Fibroblast of skin of scalp (primary cell): ENCODE data around the gene TNFSF18. TPM values are rescaled to one million over a fixed set of nuclear protein-coding genes. Genes with fewer than 3 reads are reported as not detected.
"Not testable (repeated sequence)": the region's sequence is repeated elsewhere in the genome, so short reads cannot be mapped to it uniquely, and the experiment has no call there.

Experiments used
- DNase-seq: peaks from one replicate; pipeline ENCODE4 v3.0.0-alpha.2; 2013
- polyA plus RNA-seq, 2 experiments: library from polyadenylated mRNA; unstranded; fragments of 120-200 nt; gene quantifications; one replicate each; pipeline ENCODE4 v1.2.1, GENCODE V29; 2013; ENCODE audit not compliant: insufficient read length in 2 of 2

TNFSF18 gene, protein sequence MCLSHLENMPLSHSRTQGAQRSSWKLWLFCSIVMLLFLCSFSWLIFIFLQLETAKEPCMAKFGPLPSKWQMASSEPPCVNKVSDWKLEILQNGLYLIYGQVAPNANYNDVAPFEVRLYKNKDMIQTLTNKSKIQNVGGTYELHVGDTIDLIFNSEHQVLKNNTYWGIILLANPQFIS
- 0.07 TPM for polyA plus RNA-seq (2013, experiment 1 of 2; ENCODE audit: insufficient read length)
- not detected for polyA plus RNA-seq (2013, experiment 2 of 2; ENCODE audit: insufficient read length)

DNA sequence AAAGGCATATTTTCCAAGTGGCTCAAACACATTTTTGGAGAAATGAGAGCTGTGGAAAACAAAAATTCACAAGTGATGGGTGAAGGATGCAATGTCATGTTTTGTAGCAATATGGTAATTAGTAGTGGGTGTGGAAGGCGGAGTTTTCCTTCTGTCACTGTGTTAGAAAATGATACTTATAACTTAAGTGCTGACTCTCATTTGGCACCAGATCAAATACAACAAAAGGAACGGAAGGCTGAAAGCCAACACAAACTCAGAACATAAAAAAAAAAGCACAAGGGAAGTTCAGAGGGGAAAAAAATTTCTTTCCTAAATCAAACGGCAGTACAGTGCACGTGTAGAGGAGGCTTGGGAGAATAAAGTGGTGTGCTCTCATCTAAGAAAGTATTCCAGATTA is at the start of gene TNFSF18:
TSS of gene TNFSF18 (minus strand) at position 77 of the 400 bp plus-strand sequence. CDS start at position 32, 45 bp downstream.
- peak; percentile 68 for DNase-seq

DNA sequence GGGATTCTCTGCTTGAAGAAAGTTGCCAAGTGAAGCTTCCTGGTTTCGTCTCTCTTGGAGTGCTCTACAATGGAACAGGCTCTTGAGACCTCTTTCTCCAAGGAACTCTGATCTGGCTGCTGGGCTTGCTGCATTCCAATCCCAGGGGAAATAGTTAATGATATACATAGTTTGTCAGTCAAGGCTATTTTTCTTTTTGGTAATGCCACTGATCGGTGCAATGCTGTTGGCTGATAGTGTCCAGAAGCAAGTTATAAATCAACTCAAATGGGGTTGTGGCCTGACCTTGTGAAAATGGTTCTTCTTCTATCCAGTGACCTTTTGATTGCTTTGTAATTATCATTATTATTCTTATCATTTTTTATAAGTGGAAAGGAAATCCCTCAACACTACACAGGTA is 48.4 kb upstream of the TNFSF18 start:
- no peak for DNase-seq

DNA sequence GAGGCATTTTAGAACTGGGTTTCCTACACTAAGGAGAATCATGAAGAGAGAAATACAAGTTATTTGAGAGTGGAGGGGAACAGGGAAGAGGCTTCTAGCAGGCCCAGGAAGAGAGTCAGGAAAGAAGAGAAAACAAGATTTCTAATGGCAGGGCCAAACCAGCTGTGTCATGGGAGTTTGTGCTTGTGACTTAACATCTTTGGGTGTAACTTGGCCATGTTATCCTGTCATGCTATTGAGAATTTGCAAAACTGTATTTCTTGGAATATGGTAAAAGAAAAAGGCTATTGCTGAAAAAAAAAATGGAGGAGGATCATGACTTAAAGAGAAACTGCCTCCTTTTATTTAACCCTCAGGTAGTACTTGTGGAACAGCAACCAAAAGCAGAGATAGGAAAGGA is 47.4 kb upstream of the TNFSF18 start:
- no peak for DNase-seq

DNA sequence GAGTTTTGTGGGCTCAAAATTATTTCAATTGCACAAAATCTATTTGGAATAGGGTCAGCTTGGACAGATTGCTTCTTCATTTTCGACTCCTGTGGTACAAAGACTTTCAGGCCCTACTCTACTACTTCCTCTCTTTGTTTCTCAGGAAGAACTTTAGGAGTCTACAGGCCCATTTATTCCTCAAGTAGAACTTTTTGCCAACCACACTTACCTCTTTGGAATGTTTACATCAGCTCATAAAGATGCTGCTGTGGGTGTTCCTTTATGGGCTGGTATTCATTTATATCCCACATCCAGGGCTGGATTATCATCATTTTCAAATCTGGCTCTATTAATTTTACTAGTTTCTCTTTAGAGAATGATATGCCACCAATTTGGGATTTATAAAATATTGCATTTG is 46.3 kb upstream of the TNFSF18 start:
- peak; percentile 54 for DNase-seq

DNA sequence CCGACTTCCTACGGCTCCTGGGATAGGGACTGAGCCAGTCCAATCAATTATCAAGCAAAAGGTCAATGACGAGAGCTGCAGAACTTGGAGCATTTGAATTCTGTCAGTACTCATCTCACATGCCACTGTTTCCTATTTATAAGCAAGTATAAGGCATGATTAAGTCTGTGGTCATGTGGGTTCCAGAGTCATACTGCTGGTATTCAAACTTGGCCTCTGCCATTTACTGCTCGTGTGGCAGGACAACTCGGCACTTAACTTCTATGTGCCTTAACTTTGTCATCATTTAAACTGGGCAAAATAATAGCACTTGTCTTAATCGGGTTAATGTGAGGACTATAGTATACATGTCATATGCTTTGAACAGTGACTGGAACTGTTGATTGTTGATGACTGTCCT is 44.9 kb upstream of the TNFSF18 start:
- peak; percentile 84 for DNase-seq

DNA sequence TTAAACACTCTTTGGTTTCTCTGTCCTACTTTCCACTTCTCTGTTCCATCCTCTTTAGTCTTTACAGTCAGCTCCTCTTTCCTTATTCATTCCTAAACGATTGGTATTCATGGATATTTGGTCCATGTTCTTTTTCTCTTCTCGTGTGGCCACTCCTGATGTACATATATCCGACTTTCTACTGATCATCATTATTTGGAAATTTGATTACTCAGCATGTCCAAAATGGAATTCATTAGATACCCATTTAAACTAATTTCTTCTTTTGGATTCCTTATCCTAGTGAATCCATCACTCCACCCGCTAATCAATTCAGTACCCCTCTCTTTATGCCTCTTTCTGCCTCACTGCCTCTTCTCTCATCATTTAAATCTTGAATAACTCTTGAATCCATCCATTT is 43.8 kb upstream of the TNFSF18 start:
- no peak for DNase-seq

DNA sequence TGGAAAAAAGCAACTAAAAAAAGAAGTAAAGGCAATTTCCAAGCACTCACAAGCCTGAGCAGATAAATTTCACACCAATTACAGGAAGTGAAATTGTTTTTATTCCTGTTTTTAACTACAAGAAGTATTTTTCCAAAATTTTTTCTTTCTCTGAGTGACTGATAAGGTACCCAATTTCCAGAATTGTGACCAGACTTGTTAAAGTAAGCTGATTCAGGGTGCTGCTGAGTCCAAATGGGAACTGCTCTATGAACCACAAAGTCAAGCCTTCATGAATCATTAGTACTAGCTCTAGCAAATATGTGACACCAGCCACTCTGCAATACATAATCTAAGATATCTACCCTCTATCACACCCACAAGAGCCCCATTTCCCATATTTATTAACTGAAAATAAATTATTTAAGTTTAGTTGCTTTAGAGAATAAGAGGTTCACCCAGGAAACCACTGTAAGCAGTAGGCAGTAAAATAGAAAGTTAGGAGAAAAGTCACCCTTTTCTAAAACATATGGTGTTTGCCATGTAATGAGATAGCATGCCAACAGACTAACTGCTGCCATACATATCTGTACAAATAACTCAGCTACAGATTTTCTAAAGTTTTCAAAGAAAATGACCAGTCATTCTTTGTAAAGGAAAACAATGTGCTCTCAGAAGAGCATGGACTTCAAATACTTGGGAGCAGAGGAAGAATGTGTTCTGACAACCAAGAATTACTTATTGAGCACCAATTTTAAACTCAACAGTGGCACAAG is 43.1 kb upstream of the TNFSF18 start:
- no peak for DNase-seq

DNA sequence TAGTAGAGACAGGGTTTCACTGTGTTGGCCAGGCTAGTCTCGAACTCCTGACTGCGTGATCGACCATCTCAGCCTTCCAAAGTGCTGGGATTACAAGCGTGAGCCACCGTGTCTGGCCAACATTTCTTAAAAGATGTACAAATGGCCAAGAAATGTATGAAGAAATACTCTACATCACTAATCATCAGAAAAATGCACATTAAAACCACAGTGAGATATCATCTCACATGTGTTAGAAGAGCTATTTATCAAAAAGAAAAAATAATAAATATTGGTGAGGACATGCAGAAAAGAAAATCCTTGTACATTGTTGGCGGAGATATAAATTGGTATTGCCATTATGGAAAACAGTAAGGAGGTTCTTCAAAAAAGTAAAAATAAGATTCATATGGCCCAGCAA is 33.6 kb upstream of the TNFSF18 start:
- no peak for DNase-seq

DNA sequence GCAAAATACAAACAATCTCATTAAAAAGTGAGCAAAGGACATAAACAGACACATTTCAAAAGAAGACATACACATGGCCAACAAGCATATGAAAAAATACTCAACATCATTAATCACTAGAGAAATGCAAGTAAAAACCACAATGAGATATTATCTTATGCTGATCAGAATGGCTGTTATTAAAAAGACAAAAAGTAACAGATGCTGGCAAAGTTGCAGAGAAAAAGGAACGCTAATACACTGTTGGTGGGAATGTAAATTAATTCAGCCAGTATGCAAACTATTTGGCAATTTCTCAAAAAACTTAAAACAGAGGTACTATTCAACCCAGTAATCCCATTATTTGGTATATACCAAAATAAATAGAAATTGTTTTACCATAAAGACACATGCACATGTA is 32.2 kb upstream of the TNFSF18 start:
- no peak for DNase-seq

DNA sequence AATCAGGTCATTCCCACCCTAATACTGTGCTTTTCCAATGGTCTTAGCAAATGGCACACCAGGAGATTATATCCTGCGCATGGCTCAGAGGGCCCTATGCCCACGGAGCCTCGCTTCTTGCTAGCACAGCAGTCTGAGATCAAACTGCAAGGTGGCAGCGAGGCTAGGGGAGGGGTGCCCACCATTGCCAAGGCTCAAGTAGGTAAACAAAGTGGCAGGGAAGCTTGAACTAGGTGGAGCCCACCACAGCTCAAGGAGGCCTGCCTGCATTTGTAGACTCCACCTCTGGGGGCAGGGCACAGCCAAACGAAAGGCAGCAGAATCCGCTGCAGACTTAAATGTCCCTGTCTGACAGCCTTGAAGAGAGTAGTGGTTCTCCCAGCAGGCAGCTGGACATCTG is 23.5 kb upstream of the TNFSF18 start:
- DNase-seq, result not testable (repeated sequence)

DNA sequence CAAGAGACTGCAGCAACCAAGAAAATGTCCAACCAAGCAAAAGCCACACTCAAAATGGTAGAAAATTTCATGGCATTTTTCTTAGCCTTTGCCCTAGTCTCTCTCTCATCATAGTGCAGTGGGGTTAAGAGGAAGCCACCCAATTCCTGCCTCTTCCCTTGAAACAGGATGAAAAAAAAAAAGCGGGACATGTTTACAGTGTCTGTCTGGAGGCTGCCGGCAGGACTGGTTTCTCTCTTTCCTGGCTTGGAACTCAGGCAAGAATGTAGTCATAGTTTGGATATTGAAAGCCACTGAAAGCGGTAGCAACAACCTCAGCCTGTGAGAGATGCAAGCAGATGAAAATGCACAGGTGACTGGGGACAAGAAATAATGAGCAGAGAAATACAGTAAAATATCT is 13.3 kb upstream of the TNFSF18 start:
- no peak for DNase-seq

DNA sequence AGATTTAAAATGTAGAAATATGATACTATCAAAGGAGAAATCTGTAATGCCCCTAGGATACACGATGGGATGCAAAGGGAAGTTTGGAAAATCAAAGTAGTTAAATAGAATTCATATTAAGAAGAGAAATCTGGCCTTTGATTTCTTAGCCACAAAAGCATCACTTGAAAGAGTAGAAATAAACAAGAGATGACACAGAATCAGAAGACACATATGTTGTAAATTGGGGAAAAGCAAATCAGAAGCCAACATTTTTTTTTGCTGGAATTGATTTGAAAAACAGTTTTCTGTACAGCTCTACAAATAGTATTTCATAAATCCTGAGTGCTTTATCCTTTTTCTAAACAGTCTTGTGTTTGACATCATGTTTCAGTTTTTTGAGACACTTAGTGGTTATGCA is 12.4 kb upstream of the TNFSF18 start:
- no peak for DNase-seq

DNA sequence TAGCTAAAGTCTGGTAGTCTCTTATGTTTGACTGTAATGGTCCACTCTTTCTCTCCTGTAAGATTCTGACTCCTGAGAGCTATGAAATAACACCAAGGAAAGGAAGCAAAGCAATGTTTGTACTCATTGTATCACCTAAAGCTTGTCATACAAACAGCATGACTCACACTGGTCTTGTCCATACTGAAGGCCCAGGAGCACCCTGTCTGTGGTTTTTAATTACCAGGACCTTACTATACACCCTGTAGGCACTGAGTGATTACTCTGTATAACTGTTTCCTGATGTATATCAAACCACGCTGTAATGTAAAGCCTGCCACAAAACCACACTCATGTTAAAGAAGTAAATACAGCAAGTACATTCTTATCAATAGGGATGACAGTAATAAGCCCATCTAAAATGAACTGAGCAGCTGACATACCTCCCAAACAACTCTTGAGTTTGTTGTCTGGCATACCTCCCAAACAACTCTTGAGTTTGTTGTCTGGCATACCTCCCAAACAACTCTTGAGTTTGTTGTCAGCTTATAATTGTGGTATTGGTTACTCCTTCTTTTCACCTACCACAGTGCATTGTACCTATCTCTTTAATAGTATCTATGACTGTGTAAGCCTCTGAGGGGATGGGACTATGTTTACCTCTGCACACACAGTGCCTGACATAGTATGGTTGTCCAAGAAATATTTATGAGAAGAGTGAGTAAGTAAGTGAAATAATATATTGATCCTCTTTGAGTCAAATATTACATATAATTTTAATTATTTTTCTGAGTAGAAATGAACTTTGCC is 11.6 kb upstream of the TNFSF18 start:
- DNase-seq, result peak; percentile 74

DNA sequence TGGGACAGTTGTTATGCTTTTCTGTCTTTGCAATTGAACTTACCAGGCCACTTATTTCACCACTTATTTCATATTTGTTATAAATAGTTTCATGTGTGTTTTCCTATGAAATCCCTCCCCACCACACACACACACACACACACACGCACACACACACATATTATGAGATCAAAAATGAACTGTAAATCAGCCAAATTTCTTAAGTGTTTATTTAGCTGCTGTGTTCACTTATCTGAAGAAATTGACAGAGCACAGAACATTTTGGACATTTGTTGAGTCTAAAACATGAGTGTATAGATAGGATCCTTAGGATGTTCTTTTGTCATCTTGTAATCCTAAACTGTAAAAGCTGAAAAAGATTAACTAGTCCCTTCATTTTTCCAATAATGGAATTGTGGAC is 7.8 kb upstream of the TNFSF18 start:
- DNase-seq, result no peak

DNA sequence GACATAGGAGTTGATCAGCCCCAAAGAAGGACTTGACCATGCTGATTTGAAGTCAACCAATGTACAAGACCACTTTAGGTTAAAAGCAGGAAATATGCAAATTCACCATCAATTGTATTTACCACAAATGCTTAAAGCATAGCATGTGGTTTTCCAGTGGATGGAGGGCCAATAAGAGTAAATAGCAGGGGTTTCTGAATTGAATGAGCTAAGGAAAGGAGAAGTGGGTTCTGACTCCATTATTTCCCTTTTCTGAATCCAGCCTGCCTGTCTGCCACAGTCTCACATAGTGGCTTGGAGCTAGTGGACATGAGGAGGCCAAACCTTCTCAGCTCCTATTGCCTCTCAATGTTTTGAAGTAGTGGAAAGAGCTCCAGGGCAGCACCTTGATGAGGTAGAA is 7.2 kb upstream of the TNFSF18 start:
- no peak for DNase-seq

DNA sequence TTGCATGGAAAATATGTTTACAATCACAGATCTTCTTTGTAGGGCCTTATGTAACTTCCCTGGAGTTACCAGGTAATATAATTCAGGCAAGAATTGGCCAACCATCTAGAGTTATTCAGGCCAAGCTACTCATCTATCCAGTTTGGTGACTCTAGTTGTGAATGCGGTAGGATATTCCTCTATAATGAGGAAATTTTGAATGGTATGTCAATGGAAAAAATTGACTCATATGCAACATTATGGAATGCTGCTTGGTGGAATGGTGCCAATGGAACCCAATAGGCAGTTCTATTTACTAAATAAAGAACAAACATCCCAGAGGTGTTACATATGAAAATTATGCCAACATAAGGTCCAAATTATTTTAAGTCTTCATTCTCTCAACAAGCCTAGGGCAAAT is 5.6 kb upstream of the TNFSF18 start:
- DNase-seq, result peak; percentile 38

DNA sequence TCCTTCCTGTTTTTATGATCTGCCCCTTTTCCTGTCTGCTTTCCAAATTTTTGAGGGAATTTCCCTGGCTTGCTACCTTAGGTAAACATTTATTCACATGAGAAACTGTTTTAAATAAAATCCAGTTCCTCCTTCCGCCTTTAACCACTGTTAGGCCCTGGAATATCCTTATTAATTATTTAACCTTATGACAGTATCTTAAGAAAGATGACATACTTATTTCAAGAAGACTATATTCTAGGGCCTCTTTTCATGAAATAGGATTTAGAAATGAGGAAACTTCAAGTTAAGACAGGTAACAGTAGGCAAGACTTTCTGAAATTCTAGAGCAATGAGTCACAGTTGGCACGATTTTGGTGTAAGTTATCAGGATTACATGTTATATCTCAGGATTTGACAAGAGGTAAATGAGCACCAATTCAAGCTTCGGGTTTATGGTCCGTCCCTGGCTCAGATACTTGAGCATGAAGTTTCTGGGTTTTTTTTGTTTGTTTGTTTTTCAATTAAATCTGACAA is 2.0 kb upstream of the TNFSF18 start:
- DNase-seq, result no peak

DNA sequence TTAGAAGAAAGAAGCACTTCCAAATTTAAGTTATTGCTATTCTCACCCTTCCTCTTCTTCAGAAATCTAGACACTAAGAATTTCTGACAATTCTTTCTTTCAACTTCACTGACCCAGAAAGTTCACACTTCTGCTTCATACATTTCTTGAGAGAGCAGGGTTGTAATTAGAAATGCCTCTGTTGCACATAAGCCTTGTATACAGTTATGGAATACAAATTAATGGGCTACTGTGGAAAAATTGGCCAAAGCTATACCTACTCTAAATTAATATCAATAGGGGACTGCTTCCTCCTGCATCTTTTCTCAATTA is 1.5 kb downstream of the TNFSF18 start:
- DNase-seq, result no peak

DNA sequence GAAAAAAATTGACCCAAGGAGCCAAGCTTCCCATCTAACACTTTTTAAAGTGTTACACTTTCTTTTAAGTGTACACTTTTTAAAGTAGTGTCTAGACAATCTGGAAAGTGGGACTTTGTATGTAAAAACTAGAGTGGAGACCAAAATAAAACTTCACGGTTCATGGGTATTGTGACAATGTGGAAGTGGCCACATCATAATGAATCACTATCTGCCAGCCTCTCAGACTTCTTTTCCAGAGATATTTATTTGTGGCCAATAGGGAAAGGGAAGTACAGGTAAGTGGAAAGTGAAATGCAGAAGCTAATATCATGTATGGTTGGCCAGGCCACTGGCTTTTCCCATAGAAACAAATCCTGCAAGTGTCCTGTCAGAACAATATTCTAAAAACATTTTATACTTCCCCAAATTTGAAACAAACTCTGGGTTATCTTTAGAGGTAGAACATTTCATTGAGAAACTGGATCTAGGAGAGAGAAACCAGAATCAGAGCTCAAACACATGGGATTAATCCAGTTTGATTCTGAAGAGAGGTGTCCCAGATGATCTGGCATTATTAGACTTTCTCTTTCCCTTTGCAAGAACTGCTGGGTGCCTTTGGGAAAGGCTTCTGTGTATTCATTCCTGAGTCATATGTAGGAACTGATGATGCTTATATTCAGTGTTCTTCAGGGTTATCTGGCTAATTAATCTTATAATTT is 2.0 kb downstream of the TNFSF18 start:
- peak; percentile 16 for DNase-seq

DNA sequence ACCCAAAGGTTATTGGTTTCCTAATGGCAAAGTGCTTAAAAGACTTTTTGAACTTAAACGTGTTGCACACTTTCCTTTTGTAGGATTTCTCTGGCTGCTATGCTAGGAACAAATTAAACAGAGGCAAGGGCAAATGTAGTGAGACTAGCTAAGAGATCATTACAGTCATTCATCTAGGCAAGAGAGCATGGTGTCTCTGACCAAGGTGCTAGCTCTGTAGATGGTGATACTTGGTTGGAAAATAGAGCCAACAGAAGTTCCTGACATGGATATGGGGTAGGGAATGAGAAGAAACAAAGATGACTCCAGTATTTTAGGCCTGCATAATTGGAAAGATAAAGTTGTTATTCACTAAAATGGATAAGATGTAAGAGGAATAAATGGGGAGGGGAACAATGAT is 6.1 kb downstream of the TNFSF18 start:
- no peak for DNase-seq

DNA sequence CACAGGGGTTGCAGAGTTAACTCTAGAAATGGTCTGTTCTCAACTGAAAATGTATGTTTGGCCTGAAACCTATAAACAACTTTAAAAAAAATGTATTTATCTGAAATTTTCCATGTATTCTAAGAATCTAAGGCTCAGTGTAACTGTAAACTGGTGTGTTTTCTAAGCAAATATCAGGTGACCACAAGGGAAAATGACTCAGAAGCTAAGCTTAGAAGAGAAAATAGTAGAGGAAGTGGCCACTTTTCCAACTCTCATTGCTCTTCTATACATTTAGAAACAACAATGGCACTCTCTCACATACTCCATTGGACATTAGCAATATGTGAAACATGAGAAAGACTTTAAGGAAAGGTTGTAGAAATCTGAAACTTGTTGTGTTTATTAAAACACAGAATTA is 7.5 kb downstream of the TNFSF18 start:
- peak; percentile 62 for DNase-seq

DNA sequence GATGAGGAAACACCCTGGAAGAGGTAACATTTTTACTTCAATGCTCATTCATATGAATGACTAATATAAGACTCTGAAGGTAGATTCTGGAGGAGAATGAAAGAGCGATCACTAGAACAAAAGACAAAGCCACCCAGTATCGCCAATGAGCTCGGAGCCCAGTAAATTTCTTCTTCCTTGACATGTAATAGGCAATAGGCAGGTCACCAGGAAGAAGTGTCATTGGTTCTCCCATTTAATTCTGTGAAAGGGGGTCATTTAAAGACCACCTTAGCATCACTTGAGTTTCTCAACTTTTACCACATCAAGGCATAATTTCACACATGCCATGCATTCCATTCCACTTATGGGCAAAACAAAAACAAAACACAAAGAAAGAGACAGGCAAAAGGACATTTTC is 7.9 kb downstream of the TNFSF18 start:
- peak; percentile 50 for DNase-seq

DNA sequence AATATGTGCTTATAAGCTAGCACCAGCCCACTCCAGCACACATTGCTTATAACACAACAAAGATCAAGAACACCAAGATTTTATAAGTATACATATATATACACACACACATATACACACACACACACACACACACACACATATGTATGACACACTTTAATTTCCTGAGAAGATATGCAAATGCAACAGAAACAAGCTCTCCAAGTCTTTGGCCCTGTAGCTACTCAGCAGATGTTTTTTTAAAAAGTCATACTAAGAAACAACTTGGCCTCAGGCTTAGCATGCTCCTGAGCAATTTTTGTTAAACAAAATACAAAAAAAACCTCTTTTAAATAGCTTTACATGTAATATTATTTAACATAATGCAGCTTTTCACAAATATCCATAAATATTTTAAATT is 11.1 kb downstream of the TNFSF18 start:
- peak; percentile 11 for DNase-seq
